GM21390 (cell line): ENCODE data around the gene USP49.
"Not testable (repeated sequence)": the region's sequence is repeated elsewhere in the genome, so short reads cannot be mapped to it uniquely, and the experiment has no call there.

Experiments
- ATAC-seq: cut with Tn5 transposase; IDR thresholded peaks from one replicate; pipeline ENCODE4 v1.9.1; 2021; ENCODE audit not compliant: unreplicated experiment

Gene USP49

DNA sequence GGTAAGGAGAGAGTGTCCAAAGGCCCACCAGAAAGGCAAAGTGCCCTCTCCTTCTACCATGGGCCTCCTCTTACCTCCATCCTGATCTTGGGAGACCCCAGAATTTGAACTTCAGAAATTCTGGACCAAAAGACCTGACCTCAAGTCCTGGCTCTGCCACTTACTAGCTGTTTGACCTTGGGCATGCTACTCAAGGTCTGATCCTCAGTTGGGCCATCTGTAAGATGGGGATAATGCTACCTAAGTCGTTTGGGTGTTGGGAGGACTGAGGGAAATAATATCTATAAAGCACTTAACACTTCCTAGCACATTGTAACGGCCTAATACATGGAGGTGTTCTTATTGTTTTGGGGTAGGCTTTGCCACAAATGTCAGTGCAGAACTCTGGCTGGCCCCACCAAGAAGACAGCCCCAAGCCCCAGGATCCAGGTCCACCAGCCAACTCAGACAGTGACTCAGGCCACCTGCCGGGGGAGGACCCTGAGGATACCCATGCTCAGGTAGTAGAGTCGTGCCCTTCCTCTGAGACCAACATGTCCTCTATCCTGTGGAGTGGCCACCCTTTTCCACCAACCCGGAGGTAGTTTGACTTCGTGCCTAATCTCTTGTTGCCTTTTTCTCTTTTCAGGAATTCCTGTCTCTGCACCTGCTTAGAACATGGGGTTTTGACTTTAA, 111.9 kb downstream of the USP49 start:
- no peak for ATAC-seq

- ATAC-seq, result no peak
Measured at GRCh38 chr6:41781366-41781730, 113.8 kb downstream of the USP49 start.

DNA sequence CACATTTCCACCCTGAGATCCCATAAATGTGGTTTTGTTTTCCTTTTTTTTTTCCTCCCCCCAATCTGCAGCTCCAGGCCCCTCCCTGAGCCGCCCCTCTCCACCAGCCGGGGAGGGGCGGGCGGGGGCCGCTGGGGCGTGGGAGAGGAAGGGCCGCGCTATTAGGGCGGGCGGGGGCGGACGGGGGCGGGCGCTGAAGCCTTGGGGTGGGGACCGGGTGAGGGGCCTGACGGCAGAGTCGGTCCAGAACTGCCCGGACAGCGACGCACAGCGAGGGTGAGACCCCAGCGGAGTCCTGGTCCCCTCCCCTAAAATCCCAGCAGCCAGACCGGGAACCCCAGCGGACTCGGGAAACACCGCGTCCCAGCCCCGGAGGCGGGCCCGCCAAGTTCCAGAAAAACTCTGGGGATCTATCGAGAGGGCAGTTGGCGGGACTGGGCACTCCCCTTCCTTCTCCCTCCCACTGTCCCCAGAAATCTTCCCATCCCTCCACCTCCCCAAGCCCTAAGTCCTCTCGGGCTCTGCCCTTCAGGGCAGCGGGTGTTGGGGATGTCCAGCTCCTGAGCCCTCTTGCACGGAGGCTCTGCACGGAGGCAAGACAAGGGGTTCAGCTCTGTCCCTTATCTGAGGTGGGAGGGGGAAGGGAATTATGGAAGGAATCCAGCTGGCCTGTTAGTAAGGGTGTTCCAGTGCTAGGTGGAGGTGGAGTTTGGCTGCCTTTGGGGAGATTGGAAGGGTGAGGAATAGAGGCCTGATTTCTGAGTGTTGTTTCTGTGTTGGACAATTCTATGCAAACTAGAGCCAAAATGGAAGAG, 114.4 kb downstream of the USP49 start, which contains the start of gene PRICKLE4:
Gene PRICKLE4 (plus strand): TSS at position 232 of the 815 bp plus-strand sequence. CDS start 2,692 bp downstream, outside the sequence.
- ATAC-seq, result no peak

DNA sequence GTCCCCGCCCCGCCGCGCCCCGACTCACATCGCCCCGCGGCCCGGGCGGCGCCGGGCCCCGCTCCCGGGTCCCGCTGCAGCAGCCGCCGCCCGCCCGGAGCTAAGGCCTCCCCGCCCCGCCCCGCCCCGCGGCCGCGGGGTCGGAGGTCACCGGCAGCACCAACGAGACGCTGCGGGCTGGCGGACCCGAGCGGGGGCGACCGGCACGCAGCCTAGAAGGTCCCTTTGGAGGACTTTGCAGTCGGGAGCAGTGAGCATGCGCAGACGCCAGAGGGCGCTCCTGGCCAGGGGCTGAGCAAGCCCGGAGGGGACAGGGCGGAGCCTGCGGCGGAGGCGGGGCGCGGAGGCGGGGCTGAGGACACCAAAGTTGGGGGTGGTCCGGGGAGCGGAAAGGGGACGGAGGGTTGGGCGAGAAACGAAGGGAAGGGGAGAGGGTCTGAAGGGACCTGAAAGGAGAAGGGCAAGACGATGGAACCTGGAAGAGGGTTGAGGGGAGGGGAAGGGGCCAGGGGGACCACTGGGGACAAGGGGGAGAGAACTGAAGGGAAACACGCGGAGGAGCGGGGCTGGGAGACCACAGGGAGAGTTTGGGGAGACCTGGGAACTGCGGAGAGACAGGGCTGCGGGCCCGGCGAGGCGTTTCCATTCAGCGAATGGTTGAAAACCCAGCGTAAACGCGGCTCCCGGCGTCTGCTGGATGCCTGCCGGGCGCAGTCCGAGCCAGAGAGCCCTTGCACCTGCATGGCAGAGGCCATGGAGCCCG, 115.2 kb downstream of the USP49 start, which contains the start of gene FRS3:
Gene FRS3 (minus strand): TSS at position 113 of the 763 bp plus-strand sequence. CDS start 2,913 bp downstream, outside the sequence.
- ATAC-seq, result peak; percentile 87

DNA sequence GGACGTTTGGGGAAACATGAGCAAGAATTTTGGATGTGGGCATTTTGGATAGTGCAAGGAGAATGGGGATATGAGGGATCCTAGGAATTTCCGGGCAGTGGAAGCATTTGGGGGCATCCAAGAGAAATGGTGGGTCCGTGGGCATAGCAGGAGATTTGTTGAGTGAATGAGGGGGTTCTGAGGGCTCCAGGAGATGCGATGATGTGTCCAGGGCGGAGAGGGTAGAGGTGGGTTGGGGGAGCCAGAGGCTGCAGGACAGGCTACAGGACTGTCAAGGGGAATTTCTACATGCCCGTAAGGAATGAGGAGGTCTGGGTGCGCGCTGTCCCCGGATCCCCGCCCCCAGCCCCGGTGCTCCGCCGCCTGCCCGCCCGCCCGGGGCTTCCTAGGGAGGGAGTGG, 115.8 kb downstream of the USP49 start:
- ATAC-seq, result peak; percentile 32

DNA sequence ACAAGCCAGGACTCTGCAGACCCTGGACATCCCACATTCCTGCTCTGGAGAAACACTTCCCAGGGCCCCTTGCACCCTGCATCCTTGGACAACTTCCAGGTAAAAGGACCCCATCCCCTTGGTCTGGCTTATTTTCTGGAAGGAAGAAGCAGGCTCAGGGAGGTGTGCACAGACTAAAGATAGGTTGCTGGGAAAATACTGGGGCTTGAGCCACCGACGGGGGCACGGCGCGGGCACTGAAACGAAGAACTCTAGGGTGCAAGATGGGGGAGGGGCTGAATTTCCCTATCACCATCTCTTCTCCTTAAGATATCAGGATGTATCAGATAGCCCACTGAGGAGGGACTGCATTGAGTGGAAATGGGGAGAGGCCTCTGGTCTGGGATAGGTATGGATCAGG, 116.3 kb downstream of the USP49 start:
- ATAC-seq, result no peak

DNA sequence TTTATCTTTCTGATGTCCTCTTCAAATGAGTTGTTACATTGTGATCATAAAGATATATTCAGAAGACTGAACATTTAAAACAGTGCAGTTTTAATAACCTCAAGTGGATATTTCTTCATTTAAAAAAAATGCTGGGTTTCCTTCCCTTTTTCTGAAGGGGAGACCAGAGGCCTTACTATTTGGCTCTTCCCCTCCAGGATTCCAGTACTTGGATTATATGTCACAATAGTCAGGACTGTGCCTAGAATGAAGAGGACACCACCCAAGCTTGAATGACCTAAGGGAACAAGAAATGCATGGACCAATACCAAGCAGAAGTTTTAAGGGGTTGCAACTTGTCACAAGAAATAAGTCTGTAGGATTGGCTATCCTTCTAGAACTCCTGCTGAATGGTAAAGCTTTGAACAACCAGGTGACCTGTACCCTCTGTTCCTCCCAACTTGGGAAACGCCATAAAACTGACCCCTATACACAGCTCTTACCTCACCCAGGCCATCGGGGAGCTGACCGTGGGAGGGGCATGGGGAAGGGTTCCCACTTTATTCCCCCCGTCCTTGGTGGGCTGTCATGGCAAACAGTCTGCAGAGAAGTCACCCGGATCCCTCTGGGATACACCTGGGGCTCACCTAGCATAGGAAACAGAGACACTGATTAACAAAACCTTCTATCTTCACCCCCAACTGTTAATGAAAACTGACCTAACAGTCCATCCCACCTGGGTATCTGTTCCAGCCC, 117.5 kb downstream of the USP49 start:
- no peak for ATAC-seq

DNA sequence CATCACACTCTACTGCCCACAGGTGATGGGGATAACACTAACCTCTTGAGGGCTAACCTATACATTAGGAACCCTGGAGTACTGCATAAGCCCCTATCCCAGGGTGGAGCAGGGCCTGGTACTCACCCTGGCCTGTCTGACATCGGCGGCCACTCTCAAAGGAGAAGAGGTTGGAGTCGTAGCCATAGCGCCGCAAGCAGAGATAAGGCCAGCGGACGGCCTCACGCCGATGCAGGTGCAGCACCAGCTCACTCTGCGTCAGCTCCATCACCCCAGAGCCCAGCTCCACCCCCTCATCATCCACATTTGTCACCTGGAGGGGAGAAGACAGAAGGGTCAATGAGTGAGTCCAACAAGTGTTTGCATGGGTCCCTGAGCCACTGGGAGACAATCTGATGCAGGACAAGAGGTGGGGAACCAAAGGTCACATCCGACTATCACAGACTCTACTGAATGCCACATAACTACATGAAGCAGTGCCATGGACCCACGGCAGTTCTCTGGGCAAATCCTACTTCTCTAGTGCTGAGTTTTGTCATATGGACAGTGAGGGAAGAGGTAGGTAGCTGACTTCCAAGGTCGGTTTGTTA, 119.8 kb downstream of the USP49 start:
- ATAC-seq, result no peak

DNA sequence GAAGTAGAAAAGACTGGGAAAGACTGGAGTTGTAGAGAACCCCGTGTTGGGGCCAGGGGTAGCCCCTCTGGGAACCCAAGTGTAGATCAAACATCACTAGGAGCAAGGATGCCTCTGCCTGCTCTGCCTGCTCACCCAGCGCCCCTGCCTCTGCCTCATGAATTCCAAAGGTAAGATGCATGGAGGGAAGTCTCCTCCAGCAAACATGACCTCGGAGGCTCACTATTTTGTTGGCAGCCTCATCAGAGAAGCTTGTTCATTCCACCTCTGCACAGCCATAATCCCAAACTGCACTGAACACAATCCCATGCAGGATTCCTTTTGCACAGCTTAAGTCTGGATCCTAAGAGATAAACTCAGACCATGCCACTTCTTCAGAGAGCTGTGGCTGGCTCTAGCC, 120.3 kb downstream of the USP49 start:
- no peak for ATAC-seq

DNA sequence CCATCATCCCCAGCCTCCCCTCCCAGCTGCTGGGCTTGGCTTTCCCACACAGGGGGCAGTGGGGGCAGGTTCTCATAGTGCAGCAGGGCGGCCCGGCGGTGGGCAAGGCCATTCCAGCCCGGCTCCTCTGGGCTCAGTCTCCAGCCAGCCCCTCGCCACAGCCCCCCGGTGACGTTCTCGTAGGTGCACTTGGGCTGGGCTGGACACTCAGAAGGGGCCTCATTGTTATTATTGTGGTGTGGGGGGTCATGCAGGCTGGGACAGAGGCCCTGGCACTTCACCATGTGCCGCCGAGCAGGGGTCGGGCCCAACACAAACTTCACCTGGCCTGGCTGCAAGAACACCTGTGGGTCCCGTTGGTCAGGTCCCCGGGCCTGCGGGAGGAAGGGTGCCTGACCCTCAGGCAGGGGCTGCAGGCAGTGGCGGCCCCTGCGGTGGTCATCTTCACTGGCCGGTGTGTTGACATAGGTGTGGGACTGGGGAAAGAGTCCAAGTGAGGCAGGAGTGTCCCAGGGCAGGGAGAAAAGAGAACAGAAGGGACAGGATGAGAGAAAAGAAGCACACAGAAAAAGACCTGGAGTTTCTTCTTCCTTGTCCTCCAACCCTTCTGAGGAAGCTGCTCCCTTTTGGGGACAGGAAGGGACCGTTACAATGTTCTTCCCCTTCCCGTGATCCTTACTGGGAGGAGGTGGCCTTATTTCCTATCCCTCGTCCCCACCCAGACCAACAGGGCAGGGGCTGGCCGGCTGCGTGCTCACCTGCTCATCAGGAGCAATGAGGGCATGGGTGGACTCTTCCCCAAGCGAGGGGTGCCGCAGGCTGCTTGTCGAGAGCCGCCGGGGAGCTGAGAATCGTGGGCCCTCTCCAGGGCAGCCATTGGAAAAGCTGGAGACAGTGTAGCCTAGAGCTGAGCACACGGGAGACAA, 123.9 kb downstream of the USP49 start:
- no peak for ATAC-seq

DNA sequence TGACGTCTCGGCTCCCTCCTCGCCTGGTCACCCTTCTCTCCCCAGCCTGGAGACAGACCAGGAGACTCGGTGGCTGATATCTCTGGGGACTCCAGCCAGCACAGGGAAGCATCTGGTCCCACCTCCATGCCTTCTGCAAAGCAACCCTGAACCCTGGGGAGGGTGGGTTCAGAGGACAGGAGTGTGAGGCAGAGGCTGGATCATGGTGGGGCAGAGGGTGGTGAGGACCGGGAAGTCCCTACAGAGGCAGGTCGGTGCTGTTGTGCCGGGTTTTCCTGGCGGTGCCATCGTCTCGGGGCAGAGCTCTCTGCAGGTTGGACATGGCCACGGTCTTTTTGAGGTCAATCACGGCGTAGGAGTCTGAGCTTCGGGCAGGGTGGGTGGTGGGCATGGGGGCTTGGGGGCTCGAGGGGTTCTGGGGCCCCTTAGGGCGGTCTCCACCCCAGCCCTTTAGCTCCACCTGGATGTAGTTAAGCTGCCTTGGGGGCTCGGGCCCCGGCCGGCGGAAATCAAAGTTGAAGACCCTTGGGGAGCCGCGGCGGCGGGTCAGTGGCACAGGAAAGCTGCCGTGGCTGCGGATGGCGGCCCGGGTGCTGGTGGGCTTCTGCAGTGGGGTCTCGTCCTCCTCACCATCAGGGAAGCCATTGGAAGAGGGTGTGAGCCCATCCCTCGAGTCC, 124.7 kb downstream of the USP49 start:
- no peak for ATAC-seq

DNA sequence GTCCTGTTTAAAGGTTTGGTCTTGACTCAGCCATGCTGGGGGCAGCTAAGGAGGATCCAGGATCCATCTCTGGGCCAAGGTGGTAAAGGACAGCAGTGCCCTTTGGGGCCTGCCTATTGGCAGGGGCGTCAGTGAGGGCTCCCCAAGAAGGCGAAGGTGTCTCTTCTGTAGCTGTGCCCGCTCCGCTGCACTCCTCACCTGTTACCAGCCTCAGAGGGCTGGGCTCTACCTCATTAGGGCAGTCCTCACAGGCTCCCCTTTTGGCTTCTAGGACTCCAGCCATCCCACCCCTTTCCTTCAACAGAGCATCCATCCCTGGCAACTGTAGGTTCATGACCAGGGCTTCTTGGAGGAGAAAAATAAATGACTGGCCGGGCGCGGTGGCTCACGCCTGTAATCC, 125.8 kb downstream of the USP49 start:
- ATAC-seq, result no peak

GRCh38 chr6:41768545-41769308, 126.4 kb downstream of the USP49 start:
- ATAC-seq, result no peak

- no peak for ATAC-seq
Measured at GRCh38 chr6:41767112-41767833, 127.9 kb downstream of the USP49 start.

- ATAC-seq, result not testable (repeated sequence)
Measured at GRCh38 chr6:41766043-41766664, 129.0 kb downstream of the USP49 start.

DNA sequence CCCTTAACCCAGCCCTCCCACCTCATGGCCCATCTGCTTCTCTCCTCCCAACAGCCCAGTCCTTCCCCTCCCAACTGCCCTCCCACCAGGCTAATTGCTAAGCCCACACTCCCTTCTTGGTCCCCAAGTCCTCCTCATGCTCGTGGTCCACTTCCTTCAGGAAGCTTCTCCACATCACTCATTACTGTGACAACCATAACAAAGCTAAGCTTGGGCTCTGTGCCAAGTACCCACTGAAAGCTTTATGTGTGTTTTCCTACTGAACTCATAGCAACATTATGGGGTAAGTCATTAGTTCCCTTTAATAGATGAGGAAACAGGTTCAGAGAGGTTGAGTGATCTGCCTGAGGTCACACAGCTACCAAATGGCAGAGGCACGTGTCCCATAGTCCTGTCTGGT, 131.7 kb downstream of the USP49 start:
- no peak for ATAC-seq
